Limb (tissue), 2 donors: ENCODE results near the gene POLR3K.

Experiments
- DNase-seq, 2 donors: peaks; one replicate each; pipeline ENCODE4 v3.0.0-alpha.2; 2016; ENCODE audit errors: extremely low spot score in 2 of 2

The POLR3K gene

GRCh38 chr16:66309-67182 is 13.1 kb upstream of the POLR3K start:
- DNase-seq = peak in 1 of 2 donors; percentile 33

GRCh38 chr16:65745-66144 is 12.3 kb upstream of the POLR3K start:
- peak; percentile 60 to 87 for DNase-seq

GRCh38 chr16:64914-65255 is 11.5 kb upstream of the POLR3K start:
- DNase-seq = no peak

- no peak for DNase-seq
These were observed 10.8 kb upstream of the POLR3K start for GRCh38 chr16:63998-64913.

GRCh38 chr16:63466-63865 is 10.1 kb upstream of the POLR3K start:
- DNase-seq = peak in 1 of 2 donors; percentile 27

GRCh38 chr16:62968-63391 is 9.6 kb upstream of the POLR3K start:
- no peak for DNase-seq

GRCh38 chr16:62283-62967 is 9.0 kb upstream of the POLR3K start:
- no peak for DNase-seq

GRCh38 chr16:61879-62281 is 8.5 kb upstream of the POLR3K start:
- DNase-seq = no peak

GRCh38 chr16:60929-61878 is 7.8 kb upstream of the POLR3K start:
- DNase-seq = peak in 1 of 2 donors; percentile 29

- peak in 1 of 2 donors; percentile 28 for DNase-seq
These were observed 6.8 kb upstream of the POLR3K start for GRCh38 chr16:60166-60565.

- no peak for DNase-seq
These were observed 6.1 kb upstream of the POLR3K start for GRCh38 chr16:59440-60059.

- peak in 1 of 2 donors; percentile 27 for DNase-seq
These were observed 5.4 kb upstream of the POLR3K start for GRCh38 chr16:58491-59439.

- no peak for DNase-seq
These were observed 4.3 kb upstream of the POLR3K start for GRCh38 chr16:57711-58110.

- no peak for DNase-seq
These were observed 3.0 kb upstream of the POLR3K start for GRCh38 chr16:56231-56927.

GRCh38 chr16:55571-56136 is 2.2 kb upstream of the POLR3K start:
- no peak for DNase-seq

- no peak for DNase-seq
These were observed 801 bp upstream of the POLR3K start for GRCh38 chr16:54237-54581.

GRCh38 chr16:50769-51591 is 2.4 kb downstream of the POLR3K start:
- DNase-seq = no peak
